Panc1 (cell line): ENCODE results near the gene FBXW11.

Experiments
- CTCF ChIP-seq: fragments of 450-650 bp; IDR thresholded peaks from 2 replicates; pipeline ENCODE4 v1.5.1; 2017; ENCODE audit warnings: mild to moderate bottlenecking
- POLR2AphosphoS5 ChIP-seq: IDR thresholded peaks from 2 replicates; pipeline ENCODE4 v1.6.1; 2012; ENCODE audit warnings: mild to moderate bottlenecking, low read depth, low read length, moderate library complexity
- REST ChIP-seq, 2 experiments: IDR thresholded peaks; 2 replicates each; pipeline ENCODE4 v1.6.1; 2011 to 2012; ENCODE audit warnings: low read depth in 2 of 2, control low read depth in 1 of 2, low read length in 1 of 2, mild to moderate bottlenecking in 1 of 2, moderate library complexity in 1 of 2; ENCODE audit not compliant: insufficient read depth in 1 of 2
- SIN3A ChIP-seq: IDR thresholded peaks from 2 replicates; pipeline ENCODE4 v1.6.1; 2012; ENCODE audit warnings: low read depth, mild to moderate bottlenecking, low read length, moderate library complexity, borderline replicate concordance; ENCODE audit not compliant: insufficient read depth
- TCF7L2 ChIP-seq: IDR thresholded peaks from 2 replicates; pipeline ENCODE4 v1.6.1; 2011; ENCODE audit warnings: mild to moderate bottlenecking, low read depth, low read length, inconsistent platforms

- no peak for TF ChIP-seq CTCF
- no peak for TF ChIP-seq POLR2AphosphoS5
- TF ChIP-seq TCF7L2 = no peak
- TF ChIP-seq SIN3A = no peak
- no peak for TF ChIP-seq REST (IDR thresholded peaks at IDR 0.05; ENCODE audit: insufficient read depth in 1 of 2, low read depth in 2 of 2, low read length in 1 of 2)
Measured at GRCh38 chr5:171830686-171831085, 175.8 kb downstream of the FBXW11 start.
